Measurements from ENCODE around the gene NLRP9. TPM values are rescaled to one million over a fixed set of nuclear protein-coding genes. Genes with fewer than 3 reads are reported as not detected.

Gene NLRP9
- total RNA-seq, 1 experiment from 2014 or later, result not detected

- no peak for TF ChIP-seq RORB (CRISPR knock-in tag; IDR thresholded peaks at IDR 0.05)
- TF ChIP-seq, protein P1, sequence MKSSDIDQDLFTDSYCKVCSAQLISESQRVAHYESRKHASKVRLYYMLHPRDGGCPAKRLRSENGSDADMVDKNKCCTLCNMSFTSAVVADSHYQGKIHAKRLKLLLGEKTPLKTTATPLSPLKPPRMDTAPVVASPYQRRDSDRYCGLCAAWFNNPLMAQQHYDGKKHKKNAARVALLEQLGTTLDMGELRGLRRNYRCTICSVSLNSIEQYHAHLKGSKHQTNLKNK (CRISPR knock-in tag; IDR thresholded peaks at IDR 0.05), result no peak
- TF ChIP-seq CREB1 (CRISPR knock-in tag; IDR thresholded peaks at IDR 0.05), result no peak
- TF ChIP-seq NR2C2 (CRISPR knock-in tag; IDR thresholded peaks at IDR 0.05), result no peak
- TF ChIP-seq TEAD1 (CRISPR knock-in tag; IDR thresholded peaks at IDR 0.05), result no peak
- no peak for TF ChIP-seq GTF2I (CRISPR knock-in tag; conservative IDR thresholded peaks at IDR 0.05)
- no peak for TF ChIP-seq HMGA2 (CRISPR knock-in tag; IDR thresholded peaks at IDR 0.05)
- no peak for TF ChIP-seq ZNF219 (CRISPR knock-in tag; IDR thresholded peaks at IDR 0.05; ENCODE audit: borderline replicate concordance)
- TF ChIP-seq, protein P2, sequence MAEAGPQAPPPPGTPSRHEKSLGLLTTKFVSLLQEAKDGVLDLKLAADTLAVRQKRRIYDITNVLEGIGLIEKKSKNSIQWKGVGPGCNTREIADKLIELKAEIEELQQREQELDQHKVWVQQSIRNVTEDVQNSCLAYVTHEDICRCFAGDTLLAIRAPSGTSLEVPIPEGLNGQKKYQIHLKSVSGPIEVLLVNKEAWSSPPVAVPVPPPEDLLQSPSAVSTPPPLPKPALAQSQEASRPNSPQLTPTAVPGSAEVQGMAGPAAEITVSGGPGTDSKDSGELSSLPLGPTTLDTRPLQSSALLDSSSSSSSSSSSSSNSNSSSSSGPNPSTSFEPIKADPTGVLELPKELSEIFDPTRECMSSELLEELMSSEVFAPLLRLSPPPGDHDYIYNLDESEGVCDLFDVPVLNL (CRISPR knock-in tag; IDR thresholded peaks at IDR 0.05; ENCODE audit: borderline replicate concordance, low read depth), result no peak
These were observed 44.0 kb downstream of the NLRP9 start (continued) for GRCh38 chr19:55694241-55694655.

DNA sequence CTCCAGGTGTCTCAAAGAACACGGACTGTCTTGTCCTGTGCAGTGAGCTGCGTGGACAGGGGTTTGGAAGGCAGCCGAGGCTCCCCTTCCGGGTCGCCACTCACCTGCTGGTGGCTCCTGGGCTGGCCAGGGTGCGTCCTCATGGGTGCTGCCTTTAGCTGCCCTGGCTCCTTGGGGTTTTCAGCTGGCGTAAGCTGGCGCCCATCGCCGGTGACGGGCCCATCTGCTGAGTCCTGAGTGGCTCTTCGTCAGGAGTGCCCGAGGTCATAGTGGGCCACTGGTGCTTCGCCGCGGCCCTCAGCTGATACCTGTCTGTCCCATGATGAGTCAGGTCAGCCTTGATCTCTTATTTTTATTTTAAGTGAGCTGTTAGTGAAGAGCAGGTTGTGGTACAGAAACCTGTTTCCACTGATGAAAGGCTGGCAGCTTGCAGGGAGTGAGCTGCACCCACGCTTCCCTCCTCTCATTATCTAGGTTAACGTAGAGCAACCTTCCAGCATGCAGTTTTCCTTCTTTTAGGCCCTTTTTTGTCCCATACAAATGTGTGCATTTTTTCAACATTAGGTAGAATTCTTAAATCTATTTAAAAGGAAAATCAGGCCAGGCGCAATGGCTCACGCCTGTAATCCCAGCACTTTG lies 44.7 kb downstream of the NLRP9 start:
- Mint-ChIP-seq H3K4me3 (no peak overlapping the region), H3K9me3 (no peaks in the 10 kb centered on the region), H3K27me3 (ENCODE audit: low read depth) (no peaks in the 10 kb centered on the region), H3K4me1 (no peaks in the 10 kb centered on the region), H3K36me3 (peaks cover 21% of the 10 kb centered on the region; the same call in 1 of the 2 replicates), H3K27ac (no peak overlapping the region)
- ChIA-PET CTCF (interaction anchor here (1.5 to 1.6 kb wide), 2 partner anchors 10 to 22 kb away, joined by 4 to 6 read pairs; no protein-coding TSS in a partner anchor), POLR2A (interaction anchor here (0.5 to 0.6 kb wide), 2 partner anchors 439 to 1450 kb away, joined by 3 to 4 read pairs; no protein-coding TSS in a partner anchor)
- ATAC-seq, result no peak
- DNase-seq (ENCODE audit: low spot score), result no peak
- no peak for TF ChIP-seq ATF1 (CRISPR knock-in tag; IDR thresholded peaks at IDR 0.05)
- TF ChIP-seq TEAD1 (CRISPR knock-in tag; IDR thresholded peaks at IDR 0.05), result no peak
- TF ChIP-seq IRF2 (CRISPR knock-in tag; IDR thresholded peaks at IDR 0.05; ENCODE audit: borderline replicate concordance, low read depth), result no peak
- no peak for TF ChIP-seq ZNF396 (CRISPR knock-in tag; IDR thresholded peaks at IDR 0.05; ENCODE audit: borderline replicate concordance)
- no peak for TF ChIP-seq HMGA2 (CRISPR knock-in tag; IDR thresholded peaks at IDR 0.05)
- TF ChIP-seq, protein P3, sequence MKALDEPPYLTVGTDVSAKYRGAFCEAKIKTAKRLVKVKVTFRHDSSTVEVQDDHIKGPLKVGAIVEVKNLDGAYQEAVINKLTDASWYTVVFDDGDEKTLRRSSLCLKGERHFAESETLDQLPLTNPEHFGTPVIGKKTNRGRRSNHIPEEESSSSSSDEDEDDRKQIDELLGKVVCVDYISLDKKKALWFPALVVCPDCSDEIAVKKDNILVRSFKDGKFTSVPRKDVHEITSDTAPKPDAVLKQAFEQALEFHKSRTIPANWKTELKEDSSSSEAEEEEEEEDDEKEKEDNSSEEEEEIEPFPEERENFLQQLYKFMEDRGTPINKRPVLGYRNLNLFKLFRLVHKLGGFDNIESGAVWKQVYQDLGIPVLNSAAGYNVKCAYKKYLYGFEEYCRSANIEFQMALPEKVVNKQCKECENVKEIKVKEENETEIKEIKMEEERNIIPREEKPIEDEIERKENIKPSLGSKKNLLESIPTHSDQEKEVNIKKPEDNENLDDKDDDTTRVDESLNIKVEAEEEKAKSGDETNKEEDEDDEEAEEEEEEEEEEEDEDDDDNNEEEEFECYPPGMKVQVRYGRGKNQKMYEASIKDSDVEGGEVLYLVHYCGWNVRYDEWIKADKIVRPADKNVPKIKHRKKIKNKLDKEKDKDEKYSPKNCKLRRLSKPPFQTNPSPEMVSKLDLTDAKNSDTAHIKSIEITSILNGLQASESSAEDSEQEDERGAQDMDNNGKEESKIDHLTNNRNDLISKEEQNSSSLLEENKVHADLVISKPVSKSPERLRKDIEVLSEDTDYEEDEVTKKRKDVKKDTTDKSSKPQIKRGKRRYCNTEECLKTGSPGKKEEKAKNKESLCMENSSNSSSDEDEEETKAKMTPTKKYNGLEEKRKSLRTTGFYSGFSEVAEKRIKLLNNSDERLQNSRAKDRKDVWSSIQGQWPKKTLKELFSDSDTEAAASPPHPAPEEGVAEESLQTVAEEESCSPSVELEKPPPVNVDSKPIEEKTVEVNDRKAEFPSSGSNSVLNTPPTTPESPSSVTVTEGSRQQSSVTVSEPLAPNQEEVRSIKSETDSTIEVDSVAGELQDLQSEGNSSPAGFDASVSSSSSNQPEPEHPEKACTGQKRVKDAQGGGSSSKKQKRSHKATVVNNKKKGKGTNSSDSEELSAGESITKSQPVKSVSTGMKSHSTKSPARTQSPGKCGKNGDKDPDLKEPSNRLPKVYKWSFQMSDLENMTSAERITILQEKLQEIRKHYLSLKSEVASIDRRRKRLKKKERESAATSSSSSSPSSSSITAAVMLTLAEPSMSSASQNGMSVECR (CRISPR knock-in tag; IDR thresholded peaks at IDR 0.05; ENCODE audit: borderline replicate concordance), result no peak
- TF ChIP-seq, protein P2 (CRISPR knock-in tag; IDR thresholded peaks at IDR 0.05; ENCODE audit: borderline replicate concordance, low read depth), result no peak

- Mint-ChIP-seq H3K36me3 (peaks cover 18% of the 10 kb centered on the region; the same call in 1 of the 2 replicates), H3K27ac (no peak overlapping the region), H3K4me1 (no peaks in the 10 kb centered on the region), H3K9me3 (no peaks in the 10 kb centered on the region), H3K4me3 (no peak overlapping the region), H3K27me3 (ENCODE audit: low read depth) (no peaks in the 10 kb centered on the region)
- ATAC-seq, result no peak
- DNase-seq (ENCODE audit: low spot score), result no peak
- ChIA-PET POLR2A (no interaction called here), CTCF (interaction anchor here (1.6 kb wide), 1 partner anchor 11 kb away, joined by 6 read pairs; no protein-coding TSS in a partner anchor)
- no peak for TF ChIP-seq ZNF532 (CRISPR knock-in tag; IDR thresholded peaks at IDR 0.05; ENCODE audit: borderline replicate concordance)
- TF ChIP-seq CBFB (CRISPR knock-in tag; IDR thresholded peaks at IDR 0.05; ENCODE audit: low read depth), result no peak
- TF ChIP-seq ZNF396 (CRISPR knock-in tag; IDR thresholded peaks at IDR 0.05; ENCODE audit: borderline replicate concordance), result no peak
- no peak for TF ChIP-seq IRF2 (CRISPR knock-in tag; IDR thresholded peaks at IDR 0.05; ENCODE audit: borderline replicate concordance, low read depth)
- TF ChIP-seq ZNF121 (CRISPR knock-in tag; IDR thresholded peaks at IDR 0.05), result no peak
- no peak for TF ChIP-seq NFE2L1 (CRISPR knock-in tag; IDR thresholded peaks at IDR 0.05)
- no peak for TF ChIP-seq IRF1 (CRISPR knock-in tag; IDR thresholded peaks at IDR 0.05)
- TF ChIP-seq NR1H2 (CRISPR knock-in tag; IDR thresholded peaks at IDR 0.05), result no peak
These were observed 45.5 kb downstream of the NLRP9 start for GRCh38 chr19:55692681-55693081.
